H1 (cell line): ENCODE data around the gene DIP2C. TPM values are rescaled to one million over a fixed set of nuclear protein-coding genes. Genes with fewer than 3 reads are reported as not detected.

Source experiments
- CTCF ChIA-PET: fragments of 300-600 bp; sonication (Branson Sonifier 250); formaldehyde crosslinking; loops from one replicate; lab custom pipeline; 2021; ENCODE audit not compliant: partially characterized antibody; lab: Charles Lee
- POLR2A ChIA-PET: fragments of 300-600 bp; sonication (Branson Sonifier 250); formaldehyde crosslinking; loops from one replicate; lab custom pipeline; 2021; ENCODE audit warnings: inconsistent platforms; ENCODE audit not compliant: partially characterized antibody; lab: Charles Lee
- DNase-seq, 2 experiments: peaks; one replicate each; pipeline versions ENCODE4 v3.0.0 to v3.0.0-alpha.2; 2010 to 2022; ENCODE audit warnings: low spot score in 2 of 2, low read depth in 1 of 2, mixed read lengths in 1 of 2
- FAIRE-seq: peaks from 2 replicates; lab custom pipeline; 2011; peaks lifted over from hg19 to GRCh38; lab: Jason Lieb, UNC
- H2AFZ ChIP-seq: 2 replicates; pipeline ENCODE4 v1.8.1; 2012; ENCODE audit warnings: low read length, inconsistent platforms
- H2AK5ac ChIP-seq: 2 replicates; pipeline ENCODE4 v1.6.1; 2013; ENCODE audit warnings: low read depth, low read length
- H2BK120ac ChIP-seq: replicated peaks from 2 replicates; pipeline ENCODE3; 2013; ENCODE audit warnings: low read depth, low read length, inconsistent platforms
- H2BK12ac ChIP-seq: 2 replicates; pipeline ENCODE4 v1.6.1; 2013; ENCODE audit warnings: low read depth, low read length
- H2BK15ac ChIP-seq: 2 replicates; pipeline ENCODE4 v1.6.1; 2013; ENCODE audit warnings: low read length
- H2BK20ac ChIP-seq: 2 replicates; pipeline ENCODE4 v1.6.1; 2013; ENCODE audit warnings: low read length
- H2BK5ac ChIP-seq: 2 replicates; pipeline ENCODE4 v1.6.1; 2013; ENCODE audit warnings: low read depth, low read length
- H3K14ac ChIP-seq: 2 replicates; pipeline ENCODE4 v1.6.1; 2013; ENCODE audit warnings: inconsistent platforms; ENCODE audit not compliant: insufficient read length
- H3K18ac ChIP-seq: 2 replicates; pipeline ENCODE4 v1.6.1; 2013; ENCODE audit warnings: low read length; ENCODE audit errors: extremely low read depth
- H3K23ac ChIP-seq: 2 replicates; pipeline ENCODE4 v1.6.1; 2013; ENCODE audit warnings: inconsistent platforms; ENCODE audit not compliant: insufficient read length
- H3K23me2 ChIP-seq: 2 replicates; pipeline ENCODE4 v1.6.1; 2013; ENCODE audit warnings: low read depth, low read length
- H3K27ac ChIP-seq: 2 replicates; pipeline ENCODE4 v1.6.1; 2011; ENCODE audit warnings: low read depth, low read length, inconsistent platforms
- H3K27me3 ChIP-seq, 4 experiments: replicated peaks in 1 of 4; 1 replicate in 1 of 4; 2 replicates in 3 of 4; pipeline versions ENCODE4 v1.6.1 to v1.8.1; 2011 to 2013; ENCODE audit warnings: low read length in 3 of 4, mild to moderate bottlenecking in 3 of 4, inconsistent platforms in 2 of 4, mixed read lengths in 2 of 4, moderate library complexity in 1 of 4; ENCODE audit not compliant: control insufficient read depth in 3 of 4, insufficient read depth in 3 of 4; ENCODE audit errors: extremely low read depth in 1 of 4
- H3K36me3 ChIP-seq, 4 experiments: 2 replicates each; pipeline versions ENCODE4 v1.6.1 to v1.8.1; 2011 to 2013; ENCODE audit warnings: mild to moderate bottlenecking in 4 of 4, low read length in 3 of 4, moderate library complexity in 2 of 4, control low read depth in 1 of 4, inconsistent platforms in 1 of 4; ENCODE audit not compliant: insufficient read depth in 4 of 4, control insufficient read depth in 2 of 4
- H3K4ac ChIP-seq: replicated peaks from 2 replicates; pipeline ENCODE3; 2013; ENCODE audit warnings: low read length, low read depth, mixed read lengths, inconsistent platforms; ENCODE audit not compliant: insufficient read length
- H3K4me1 ChIP-seq, 4 experiments: replicated peaks in 1 of 4; 1 replicate in 1 of 4; 2 replicates in 3 of 4; pipeline versions ENCODE4 v1.6.1 to v1.8.1; 2011 to 2013; ENCODE audit warnings: low read length in 3 of 4, inconsistent platforms in 2 of 4, mixed read lengths in 1 of 4; ENCODE audit not compliant: insufficient read depth in 4 of 4, control insufficient read depth in 3 of 4
- H3K4me2 ChIP-seq, 2 experiments: 2 replicates each; pipeline versions ENCODE4 v1.6.1 to v1.8.1; 2011 to 2013; ENCODE audit warnings: low read depth in 2 of 2, low read length in 2 of 2, control low read depth in 1 of 2, inconsistent platforms in 1 of 2, mild to moderate bottlenecking in 1 of 2; ENCODE audit not compliant: insufficient read depth in 1 of 2
- H3K4me3 ChIP-seq, 4 experiments: fragments of 200-600, 300-600 bp in 1 of 4; sonication (generic), shearing (Covaris generic), sonication (Bioruptor Twin) in 1 of 4; 2 replicates each; pipeline versions ENCODE4 v1.5.1 to v1.8.1; 2011 to 2016; ENCODE audit warnings: low read length in 4 of 4, low read depth in 3 of 4, control low read depth in 2 of 4, inconsistent platforms in 2 of 4, mild to moderate bottlenecking in 2 of 4, mixed read lengths in 1 of 4, moderate library complexity in 1 of 4; ENCODE audit not compliant: insufficient read depth in 2 of 4; ENCODE audit errors: extremely low read depth in 1 of 4
- H3K56ac ChIP-seq: replicated peaks from 2 replicates; pipeline ENCODE3; 2013; ENCODE audit warnings: low read depth, mild to moderate bottlenecking, mixed read lengths, low read length, inconsistent platforms; ENCODE audit not compliant: insufficient read length
- H3K79me1 ChIP-seq: 2 replicates; pipeline ENCODE4 v1.6.1; 2013; ENCODE audit warnings: low read depth, low read length, control low read depth
- H3K79me2 ChIP-seq, 2 experiments: 2 replicates each; pipeline versions ENCODE4 v1.6.1 to v1.8.1; 2012 to 2013; ENCODE audit warnings: low read length in 2 of 2, mild to moderate bottlenecking in 2 of 2, inconsistent platforms in 1 of 2; ENCODE audit not compliant: insufficient read depth in 2 of 2, control insufficient read depth in 1 of 2
- H3K9ac ChIP-seq, 4 experiments: replicated peaks in 1 of 4; 1 replicate in 1 of 4; 2 replicates in 3 of 4; pipeline versions ENCODE4 v1.6.1 to v1.8.1; 2011 to 2013; ENCODE audit warnings: low read depth in 3 of 4, low read length in 3 of 4, control low read depth in 2 of 4, mild to moderate bottlenecking in 2 of 4, moderate library complexity in 2 of 4, inconsistent platforms in 1 of 4; ENCODE audit errors: extremely low read depth in 1 of 4
- H3K9me3 ChIP-seq, 2 experiments: 2 replicates each; pipeline versions ENCODE4 v1.6.1 to v1.8.1; 2012 to 2013; ENCODE audit warnings: mild to moderate bottlenecking in 2 of 2, moderate library complexity in 2 of 2, control low read depth in 1 of 2, inconsistent platforms in 1 of 2, low read depth in 1 of 2, low read length in 1 of 2, mixed read lengths in 1 of 2; ENCODE audit not compliant: insufficient read depth in 2 of 2
- H4K20me1 ChIP-seq, 2 experiments: replicated peaks in 1 of 2; 2 replicates each; pipeline versions ENCODE3 to v1.8.1; 2011 to 2013; ENCODE audit warnings: inconsistent platforms in 2 of 2, low read length in 2 of 2, mild to moderate bottlenecking in 1 of 2; ENCODE audit not compliant: insufficient read depth in 2 of 2, control insufficient read depth in 1 of 2
- H4K5ac ChIP-seq: 2 replicates; pipeline ENCODE4 v1.6.1; 2013; ENCODE audit warnings: low read length, low read depth, mixed read lengths, inconsistent platforms; ENCODE audit not compliant: insufficient read length
- H4K8ac ChIP-seq: 2 replicates; pipeline ENCODE4 v1.8.0; 2013; ENCODE audit warnings: mild to moderate bottlenecking, moderate library complexity, low read length, inconsistent platforms; ENCODE audit not compliant: insufficient read depth; ENCODE audit errors: extremely low read depth
- H4K91ac ChIP-seq: replicated peaks from 2 replicates; pipeline ENCODE3; 2013; ENCODE audit warnings: low read length, mixed read lengths, inconsistent platforms; ENCODE audit not compliant: insufficient read length
- EGR1 ChIP-seq: IDR thresholded peaks from 2 replicates; pipeline ENCODE4 v1.6.1; 2011; ENCODE audit warnings: low read depth, low read length, borderline replicate concordance
- GABPA ChIP-seq: IDR thresholded peaks from 2 replicates; pipeline ENCODE4 v1.6.1; 2011; ENCODE audit warnings: mild to moderate bottlenecking, low read length, moderate library complexity, borderline replicate concordance; ENCODE audit not compliant: insufficient read depth
- GTF2F1 ChIP-seq: IDR thresholded peaks from 2 replicates; pipeline ENCODE4 v1.6.1; 2012; ENCODE audit warnings: low read depth, low read length, improper control_type of control experiment, borderline replicate concordance
- RAD21 ChIP-seq, 2 experiments: IDR thresholded peaks in 1 of 2; conservative IDR thresholded peaks in 1 of 2; 2 replicates each; pipeline ENCODE4 v1.6.1; 2011; ENCODE audit warnings: low read depth in 2 of 2, low read length in 2 of 2, improper control_type of control experiment in 1 of 2, inconsistent platforms in 1 of 2, mild to moderate bottlenecking in 1 of 2, moderate library complexity in 1 of 2
- RNF2 ChIP-seq: fragments of 200-900, 300-1000 bp; sonication (generic); IDR thresholded peaks from 2 replicates; pipeline ENCODE4 v1.7.1; 2016; ENCODE audit warnings: borderline replicate concordance, low read depth, mild to moderate bottlenecking, antibody characterized with exemption, low read length; ENCODE audit not compliant: poor library complexity, severe bottlenecking; ENCODE audit errors: missing control alignments
- TAF7 ChIP-seq: optimal IDR thresholded peaks from 2 replicates; pipeline ENCODE3; 2011; ENCODE audit warnings: low read depth, mild to moderate bottlenecking, inconsistent platforms, low read length, moderate library complexity, borderline replicate concordance
- TCF12 ChIP-seq: IDR thresholded peaks from 2 replicates; pipeline ENCODE4 v1.6.1; 2011; ENCODE audit warnings: low read depth, mild to moderate bottlenecking, low read length
- WGBS, 2 experiments: shearing (Covaris generic) in 1 of 2; methylation state at CpG; one replicate each; pipeline versions ENCODE4 v1.1.6 to v1.1.7; 2013 to 2015; ENCODE audit warnings: low lambda C conversion rate in 2 of 2, mixed read lengths in 2 of 2, inconsistent platforms in 1 of 2, low coverage in 1 of 2, missing lambda C conversion rate in 1 of 2; ENCODE audit not compliant: insufficient replicate concordance in 2 of 2, insufficient coverage in 1 of 2, insufficient read length in 1 of 2; ENCODE audit errors: extremely low coverage in 1 of 2, missing lambda C conversion rate in 1 of 2; 5-methylcytosine and 5-hydroxymethylcytosine counted together
- polyA plus RNA-seq, 7 experiments: library from polyadenylated mRNA; depleted of rRNA in 3 of 7; stranded (reverse) in 5 of 7; unstranded in 2 of 7; fragments of >200 nt in 5 of 7; fragments of 200-250 nt in 2 of 7; gene quantifications; 1 replicate in 5 of 7; 2 replicates in 1 of 7; 4 replicates in 1 of 7; pipeline versions ENCODE4 v1.2.1 to v1.2.3, GENCODE V29; 2011 to 2013; ENCODE audit warnings: missing spikeins in 2 of 7, mixed read lengths in 2 of 7
- total RNA-seq: library from RNA; stranded (reverse); fragmentation: NEBNext Ultra II Directional; extraction: Animal tissue kit (Norgen Biotek cat#: 25700); gene quantifications from 2 replicates; pipeline ENCODE4 v1.2.1, GENCODE V29; 2021
- TF ChIP-seq, protein P1 (sequence below): IDR thresholded peaks from 2 replicates; pipeline ENCODE4 v1.6.1; 2012; ENCODE audit warnings: inconsistent platforms

DIP2C gene
- total and polyA plus RNA-seq, 2 of the 8 experiments (the other 6 are each of a cell fraction or from before 2014, with no cell fraction given), result 3.8 to 9.3 TPM

DNA sequence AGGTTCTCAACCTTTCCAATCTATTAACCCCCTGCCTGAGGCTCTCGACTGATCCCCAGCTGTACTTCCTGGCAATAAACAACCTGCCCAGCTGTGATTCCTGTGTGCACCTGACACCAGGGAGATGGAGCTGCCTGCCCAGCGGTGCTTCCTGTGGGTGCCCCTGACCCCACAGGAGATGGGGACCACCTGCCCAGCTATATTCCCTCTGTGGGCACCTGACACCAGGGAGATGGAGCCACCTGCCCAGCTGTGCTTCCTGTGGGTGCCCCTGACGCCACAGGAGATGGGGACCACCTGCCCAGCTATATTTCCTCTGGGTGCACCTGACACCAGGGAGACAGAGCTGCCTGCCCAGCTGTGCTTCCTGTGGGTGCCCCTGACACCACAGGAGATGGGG, 184.0 kb downstream of the DIP2C start:
- Histone ChIP-seq H2BK120ac (no peak overlapping the region), H3K56ac (no peak overlapping the region), H2AFZ (no peak overlapping the region), H3K23ac (no peak overlapping the region), H3K4me2 (no peak overlapping the region), H2BK15ac (no peak overlapping the region), H2BK20ac (no peak overlapping the region), H3K79me2 (no peaks in the 10 kb centered on the region; a peak in 1 of 4 replicates), H4K20me1 (peaks cover 34 to 58% of the 10 kb centered on the region in 2 experiments), H4K8ac (no peak overlapping the region)
- DNase-seq (no peak), FAIRE-seq (no peak)
- CTCF ChIA-PET, result interaction anchor here (0.9 to 1.9 kb wide), 7 partner anchors 12 to 289 kb away, joined by 3 to 6 read pairs (median 4); no protein-coding TSS in a partner anchor
- TF ChIP-seq RNF2 (no peak), TCF12 (no peak), EGR1 (no peak), GTF2F1 (no peak), GABPA (no peak), TAF7 (no peak), RAD21 (IDR thresholded peaks at IDR 0.05 in 1 of 2, conservative IDR thresholded peaks at IDR 0.05 in 1 of 2; ENCODE audit: low read depth in 2 of 2, low read length in 2 of 2) (no peak)
- TF ChIP-seq, protein P1, sequence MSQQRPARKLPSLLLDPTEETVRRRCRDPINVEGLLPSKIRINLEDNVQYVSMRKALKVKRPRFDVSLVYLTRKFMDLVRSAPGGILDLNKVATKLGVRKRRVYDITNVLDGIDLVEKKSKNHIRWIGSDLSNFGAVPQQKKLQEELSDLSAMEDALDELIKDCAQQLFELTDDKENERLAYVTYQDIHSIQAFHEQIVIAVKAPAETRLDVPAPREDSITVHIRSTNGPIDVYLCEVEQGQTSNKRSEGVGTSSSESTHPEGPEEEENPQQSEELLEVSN, result no peak
- TF ChIP-seq, all 59 proteins: peak for 0
- Histone ChIP-seq H3K79me1 (peaks cover 3% of the 10 kb centered on the region; the same call in 1 of the 2 replicates), H3K9ac (no peak overlapping the region), H2BK12ac (no peak overlapping the region), H3K23me2 (no peaks in the 10 kb centered on the region), H2AK5ac (no peak overlapping the region), H3K14ac (no peak overlapping the region), H3K4ac (no peak overlapping the region), H3K27ac (no peak overlapping the region), H3K4me3 (no peak overlapping the region), H3K27me3 (peaks cover 34 to 77% (median 69%) of the 10 kb centered on the region in 4 experiments), H3K18ac (no peak overlapping the region), H3K9me3 (peaks cover 0 to 4% of the 10 kb centered on the region in 2 experiments; a peak in 1 of 4 replicates), H2BK5ac (no peak overlapping the region), H4K5ac (no peak overlapping the region), H3K4me1 (no peaks in the 10 kb centered on the region), H3K36me3 (no peaks in the 10 kb centered on the region), H4K91ac (no peak overlapping the region)
- POLR2A ChIA-PET, result no interaction called here
- 77% methylated on average over 3 of the region's 3 CpGs; no CpG with 5 or more reads in 1 of the 2 experiments for WGBS, 2 experiments
